ENCODE data around the gene TMED6. TPM values are rescaled to one million over a fixed set of nuclear protein-coding genes. Genes with fewer than 3 reads are reported as not detected.

TMED6 gene
- total and polyA plus RNA-seq, 2 of the 8 experiments (the other 6 are each of a cell fraction or from before 2014, with no cell fraction given) = not detected

DNA sequence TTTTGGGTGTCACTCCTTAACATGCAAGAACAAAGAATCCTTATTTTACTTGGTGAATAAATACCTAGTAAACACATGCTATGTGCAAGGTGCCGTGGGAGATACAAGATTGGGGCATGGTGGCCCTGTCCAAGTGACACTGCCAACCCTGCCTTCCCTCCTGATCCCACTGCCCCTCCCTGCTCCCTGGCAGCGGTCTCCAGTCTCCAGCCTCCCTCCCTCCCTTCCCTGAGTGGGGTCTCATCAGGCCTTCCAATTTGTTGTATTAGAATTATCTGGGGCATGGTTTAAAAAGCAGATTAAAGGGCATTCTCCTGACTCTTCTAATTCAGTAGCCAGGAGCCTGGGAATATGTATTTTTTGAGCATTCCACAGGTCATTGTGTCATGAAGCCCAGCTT, 12.5 kb upstream of the TMED6 start:
- POLR2A ChIA-PET (ENCODE audit: partially characterized antibody) = interaction anchor here (0.9 to 1.0 kb wide), 2 partner anchors 17 to 24 kb away, joined by 3 to 4 read pairs; partner anchors contain the start of gene NIP7
- no peak for FAIRE-seq
- no peak for TF ChIP-seq BCL11A (IDR thresholded peaks at IDR 0.05; ENCODE audit: low read depth in 2 of 2, low read length in 2 of 2)
- TF ChIP-seq JUN (IDR thresholded peaks at IDR 0.05; ENCODE audit: low read depth, low read length) = no peak

More for the DNA sequence above, 12.5 kb upstream of the TMED6 start:
- H3K4me2 ChIP-seq (ENCODE audit: insufficient read depth in 1 of 2, low read depth in 2 of 2, low read length in 2 of 2) = no peak overlapping the region
- no peak overlapping the region for H3K56ac ChIP-seq (replicated peaks; ENCODE audit: insufficient read length, low read depth, low read length)
- no peak overlapping the region for H3K9ac ChIP-seq (replicated peaks in 1 of 4; ENCODE audit: extremely low read depth in 1 of 4, low read depth in 3 of 4, low read length in 3 of 4)
- H4K91ac ChIP-seq (replicated peaks; ENCODE audit: insufficient read length, low read length) = no peak overlapping the region
- H3K9me3 ChIP-seq (ENCODE audit: insufficient read depth in 2 of 2, low read depth in 1 of 2, low read length in 1 of 2) = no peaks in the 10 kb centered on the region
- no peak overlapping the region for H4K8ac ChIP-seq (ENCODE audit: extremely low read depth, insufficient read depth, low read length)
- no peaks in the 10 kb centered on the region for H4K20me1 ChIP-seq (replicated peaks in 1 of 2; ENCODE audit: control insufficient read depth in 1 of 2, insufficient read depth in 2 of 2, low read length in 2 of 2)
- CTCF ChIA-PET (ENCODE audit: partially characterized antibody) = no interaction called here
- H2BK120ac ChIP-seq (replicated peaks; ENCODE audit: low read depth, low read length) = no peak overlapping the region
- H3K4ac ChIP-seq (replicated peaks; ENCODE audit: insufficient read length, low read depth, low read length) = no peak overlapping the region
- H2AFZ ChIP-seq (ENCODE audit: low read length) = no peak overlapping the region
- H4K5ac ChIP-seq (ENCODE audit: insufficient read length, low read depth, low read length) = no peak overlapping the region
- no peaks in the 10 kb centered on the region for H3K79me2 ChIP-seq (ENCODE audit: control insufficient read depth in 1 of 2, insufficient read depth in 2 of 2, low read length in 2 of 2)
- no peak overlapping the region for H2BK12ac ChIP-seq (ENCODE audit: low read depth, low read length)
- H3K36me3 ChIP-seq (ENCODE audit: control insufficient read depth in 2 of 4, insufficient read depth in 4 of 4, low read length in 3 of 4) = peaks cover 11 to 37% (median 27%) of the 10 kb centered on the region in 4 experiments
- H3K23ac ChIP-seq (ENCODE audit: insufficient read length) = no peak overlapping the region
- H2BK5ac ChIP-seq (ENCODE audit: low read depth, low read length) = no peak overlapping the region
- H3K18ac ChIP-seq (ENCODE audit: extremely low read depth, low read length) = no peak overlapping the region
- H3K79me1 ChIP-seq (ENCODE audit: low read depth, low read length) = no peaks in the 10 kb centered on the region
- H3K4me3 ChIP-seq (ENCODE audit: extremely low read depth in 1 of 4, insufficient read depth in 2 of 4, low read depth in 3 of 4, low read length in 4 of 4) = no peak overlapping the region
- H2BK20ac ChIP-seq (ENCODE audit: low read length) = no peak overlapping the region
- no peak overlapping the region for H2BK15ac ChIP-seq (ENCODE audit: low read length)
- H3K27me3 ChIP-seq (replicated peaks in 1 of 4; ENCODE audit: control insufficient read depth in 3 of 4, extremely low read depth in 1 of 4, insufficient read depth in 3 of 4, low read length in 3 of 4) = no peaks in the 10 kb centered on the region
- WGBS, 2 experiments (ENCODE audit: extremely low coverage in 1 of 2, insufficient coverage in 1 of 2, insufficient read length in 1 of 2, insufficient replicate concordance in 2 of 2, low coverage in 1 of 2, low lambda C conversion rate in 2 of 2, missing lambda C conversion rate in 1 of 2) = 93% methylated on average over 1 of the region's 2 CpGs; no CpG with 5 or more reads in 1 of the 2 experiments
- H3K23me2 ChIP-seq (ENCODE audit: low read depth, low read length) = no peaks in the 10 kb centered on the region
- DNase-seq (ENCODE audit: low read depth in 1 of 2, low spot score in 2 of 2) = no peak
- H3K14ac ChIP-seq (ENCODE audit: insufficient read length) = no peak overlapping the region
- no peak overlapping the region for H3K27ac ChIP-seq (ENCODE audit: low read depth, low read length)
- H2AK5ac ChIP-seq (ENCODE audit: low read depth, low read length) = no peak overlapping the region
- H3K4me1 ChIP-seq (replicated peaks in 1 of 4; ENCODE audit: control insufficient read depth in 3 of 4, insufficient read depth in 4 of 4, low read length in 3 of 4) = no peaks in the 10 kb centered on the region
